HG03432 (cell line): ENCODE data around the gene WIPF2.

Source experiments
- ATAC-seq: cut with Tn5 transposase; IDR thresholded peaks from one replicate; pipeline ENCODE4 v1.9.1; 2021; ENCODE audit warnings: mild to moderate bottlenecking, moderate library complexity; ENCODE audit not compliant: unreplicated experiment

WIPF2 gene

GRCh38 chr17:40244255-40244654, 25.2 kb downstream of the WIPF2 start:
- ATAC-seq: no peak

GRCh38 chr17:40247926-40248495, 28.9 kb downstream of the WIPF2 start:
- no peak for ATAC-seq

- no peak for ATAC-seq
Measured at GRCh38 chr17:40248507-40248906, 29.4 kb downstream of the WIPF2 start.

- no peak for ATAC-seq
Measured at GRCh38 chr17:40251576-40251975, 32.5 kb downstream of the WIPF2 start.

GRCh38 chr17:40253565-40253964, 34.5 kb downstream of the WIPF2 start:
- no peak for ATAC-seq

- ATAC-seq: no peak
Measured at GRCh38 chr17:40259505-40259904, 40.4 kb downstream of the WIPF2 start.

GRCh38 chr17:40260528-40260927, 41.4 kb downstream of the WIPF2 start:
- no peak for ATAC-seq

GRCh38 chr17:40264458-40265185, 45.5 kb downstream of the WIPF2 start:
- no peak for ATAC-seq

GRCh38 chr17:40265337-40265736, 46.2 kb downstream of the WIPF2 start:
- ATAC-seq: no peak

- no peak for ATAC-seq
Measured at GRCh38 chr17:40266882-40267281, 47.8 kb downstream of the WIPF2 start.

GRCh38 chr17:40268141-40268712, 49.1 kb downstream of the WIPF2 start:
- ATAC-seq: no peak

GRCh38 chr17:40278414-40278813, 59.3 kb downstream of the WIPF2 start:
- no peak for ATAC-seq

GRCh38 chr17:40279402-40279801, 60.3 kb downstream of the WIPF2 start:
- no peak for ATAC-seq

GRCh38 chr17:40281663-40282062, 62.6 kb downstream of the WIPF2 start:
- ATAC-seq: no peak

- no peak for ATAC-seq
Measured at GRCh38 chr17:40283662-40284061, 64.6 kb downstream of the WIPF2 start.

- ATAC-seq: no peak
Measured at GRCh38 chr17:40284085-40284713, 65.1 kb downstream of the WIPF2 start.

- no peak for ATAC-seq
Measured at GRCh38 chr17:40286473-40286872, 67.4 kb downstream of the WIPF2 start.

GRCh38 chr17:40287159-40287493, 68.0 kb downstream of the WIPF2 start:
- no peak for ATAC-seq

GRCh38 chr17:40287494-40288369, 68.6 kb downstream of the WIPF2 start, which contains the start of gene CDC6:
Gene CDC6, plus strand, starts transcription at chr17:40287879. Its CDS starts 1,542 bp downstream, at chr17:40289421.
- peak; percentile 91 for ATAC-seq

GRCh38 chr17:40290629-40291280, 71.7 kb downstream of the WIPF2 start:
- ATAC-seq: no peak
